Endothelial cell (in vitro differentiated cells): ENCODE results near the gene PLA2G4F. TPM values are rescaled to one million over a fixed set of nuclear protein-coding genes. Genes with fewer than 3 reads are reported as not detected.

Source experiments
- DNase-seq: peaks from one replicate; pipeline ENCODE4 v3.0.0; 2021; ENCODE audit warnings: low spot score
- H3K27ac Mint-ChIP-seq: one replicate; pipeline ENCODE4 v1.8.0; 2021; ENCODE audit warnings: mixed read lengths, inconsistent platforms; ENCODE audit not compliant: unreplicated experiment
- H3K27me3 Mint-ChIP-seq: one replicate; pipeline ENCODE4 v1.8.0; 2021; ENCODE audit warnings: mild to moderate bottlenecking, moderate library complexity, mixed read lengths, inconsistent platforms; ENCODE audit not compliant: unreplicated experiment
- H3K36me3 Mint-ChIP-seq: one replicate; pipeline ENCODE4 v1.8.0; 2021; ENCODE audit warnings: mild to moderate bottlenecking, low read depth, mixed read lengths, inconsistent platforms; ENCODE audit not compliant: unreplicated experiment
- H3K4me1 Mint-ChIP-seq: one replicate; pipeline ENCODE4 v1.8.0; 2021; ENCODE audit warnings: mild to moderate bottlenecking, mixed read lengths, inconsistent platforms; ENCODE audit not compliant: unreplicated experiment
- H3K4me3 Mint-ChIP-seq: one replicate; pipeline ENCODE4 v1.8.0; 2021; ENCODE audit warnings: mild to moderate bottlenecking, mixed read lengths, inconsistent platforms; ENCODE audit not compliant: unreplicated experiment
- H3K9me3 Mint-ChIP-seq: one replicate; pipeline ENCODE4 v1.8.0; 2021; ENCODE audit warnings: mixed read lengths, inconsistent platforms; ENCODE audit not compliant: unreplicated experiment
- total RNA-seq: library from RNA; stranded (reverse); fragmentation: NEBNext Ultra II Directional; extraction: Animal tissue kit (Norgen Biotek cat#: 25700); gene quantifications from one replicate; pipeline ENCODE4 v1.2.1, GENCODE V29; 2021; ENCODE audit not compliant: unreplicated experiment
- TF ChIP-seq, protein P1 (sequence below): fragments of 200-600 bp; sonication (generic); IDR thresholded peaks from one replicate; pipeline ENCODE4 v1.5.0; 2021; ENCODE audit warnings: antibody characterized with exemption; ENCODE audit not compliant: unreplicated experiment

Gene PLA2G4F
- total RNA-seq, 1 donor from 2014 or later: not detected

DNA sequence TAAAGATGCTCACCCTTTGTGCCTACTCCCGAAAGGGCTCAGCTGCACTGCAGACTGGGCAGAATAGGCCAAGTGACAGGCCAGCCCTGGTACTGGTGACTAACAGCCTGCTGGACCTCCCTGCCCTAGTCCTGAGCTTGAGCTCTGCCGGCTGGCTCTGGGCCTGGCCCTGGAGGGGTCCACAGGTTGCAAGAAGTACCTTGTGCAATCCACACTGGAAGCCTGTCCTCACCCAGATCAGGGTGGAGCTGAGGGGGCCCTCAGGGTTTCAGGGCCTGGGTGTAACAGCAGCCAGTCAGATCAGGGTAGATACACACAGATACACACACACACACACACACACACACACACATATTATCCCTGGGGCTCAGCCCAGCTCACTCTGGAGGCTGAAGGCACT is 34.8 kb downstream of the PLA2G4F start:
- peaks cover 20% of the 10 kb centered on the region for H3K4me1 Mint-ChIP-seq
- H3K4me3 Mint-ChIP-seq: no peak overlapping the region

DNA sequence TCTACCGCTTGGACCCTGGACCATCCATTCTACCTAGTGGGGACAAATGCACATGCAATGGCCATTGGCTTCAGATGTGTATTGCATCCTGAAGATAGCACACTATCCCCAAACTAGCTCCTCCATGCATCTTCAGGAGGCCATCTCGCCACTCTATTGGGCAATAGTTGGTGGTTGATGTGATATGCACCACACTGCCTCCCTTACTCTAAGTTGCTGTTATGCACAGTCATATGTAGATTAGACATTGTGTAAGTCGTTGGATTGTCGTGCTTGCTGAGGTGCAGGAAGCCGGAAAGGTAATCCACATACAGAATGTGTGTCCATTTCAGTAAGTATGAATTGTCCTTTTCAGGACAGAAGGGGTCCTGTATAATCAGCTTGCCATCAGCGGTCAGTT is 35.4 kb downstream of the PLA2G4F start:
- Mint-ChIP-seq H3K36me3 (no peaks in the 10 kb centered on the region), H3K9me3 (no peaks in the 10 kb centered on the region), H3K4me3 (no peak overlapping the region), H3K27me3 (peaks cover 3% of the 10 kb centered on the region), H3K4me1 (peaks cover 20% of the 10 kb centered on the region), H3K27ac (no peak overlapping the region)
- no peak for DNase-seq
- TF ChIP-seq, protein P1, sequence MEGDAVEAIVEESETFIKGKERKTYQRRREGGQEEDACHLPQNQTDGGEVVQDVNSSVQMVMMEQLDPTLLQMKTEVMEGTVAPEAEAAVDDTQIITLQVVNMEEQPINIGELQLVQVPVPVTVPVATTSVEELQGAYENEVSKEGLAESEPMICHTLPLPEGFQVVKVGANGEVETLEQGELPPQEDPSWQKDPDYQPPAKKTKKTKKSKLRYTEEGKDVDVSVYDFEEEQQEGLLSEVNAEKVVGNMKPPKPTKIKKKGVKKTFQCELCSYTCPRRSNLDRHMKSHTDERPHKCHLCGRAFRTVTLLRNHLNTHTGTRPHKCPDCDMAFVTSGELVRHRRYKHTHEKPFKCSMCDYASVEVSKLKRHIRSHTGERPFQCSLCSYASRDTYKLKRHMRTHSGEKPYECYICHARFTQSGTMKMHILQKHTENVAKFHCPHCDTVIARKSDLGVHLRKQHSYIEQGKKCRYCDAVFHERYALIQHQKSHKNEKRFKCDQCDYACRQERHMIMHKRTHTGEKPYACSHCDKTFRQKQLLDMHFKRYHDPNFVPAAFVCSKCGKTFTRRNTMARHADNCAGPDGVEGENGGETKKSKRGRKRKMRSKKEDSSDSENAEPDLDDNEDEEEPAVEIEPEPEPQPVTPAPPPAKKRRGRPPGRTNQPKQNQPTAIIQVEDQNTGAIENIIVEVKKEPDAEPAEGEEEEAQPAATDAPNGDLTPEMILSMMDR: no peak

More for the DNA sequence above, 34.8 kb downstream of the PLA2G4F start:
- Mint-ChIP-seq H3K27me3 (peaks cover 3% of the 10 kb centered on the region), H3K9me3 (no peaks in the 10 kb centered on the region), H3K36me3 (no peaks in the 10 kb centered on the region), H3K27ac (no peak overlapping the region)
- TF ChIP-seq, protein P1: no peak
- DNase-seq: no peak

DNA sequence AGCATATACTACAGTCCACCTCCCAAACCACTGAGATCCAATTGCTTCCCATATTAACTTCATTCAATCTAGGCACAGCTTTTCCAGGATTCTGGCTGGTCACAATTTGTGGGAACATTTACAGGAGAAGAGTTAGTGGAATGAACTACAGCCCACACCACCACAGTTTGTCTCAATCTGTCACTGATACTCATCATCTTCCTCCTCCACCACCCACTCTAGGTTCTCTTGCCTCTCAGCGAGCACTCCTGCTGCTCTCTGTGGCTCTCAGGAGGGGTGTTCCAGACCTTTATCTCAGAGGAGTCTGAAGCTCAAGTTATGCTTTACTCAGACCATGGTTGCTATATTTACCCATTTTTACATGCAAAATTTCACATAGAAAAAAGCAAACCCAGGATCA is 36.2 kb downstream of the PLA2G4F start:
- Mint-ChIP-seq H3K36me3 (no peaks in the 10 kb centered on the region), H3K27ac (no peak overlapping the region), H3K9me3 (no peaks in the 10 kb centered on the region), H3K27me3 (peaks cover 3% of the 10 kb centered on the region), H3K4me3 (no peak overlapping the region), H3K4me1 (peaks cover 20% of the 10 kb centered on the region)
- DNase-seq: no peak
- TF ChIP-seq, protein P1: no peak

DNA sequence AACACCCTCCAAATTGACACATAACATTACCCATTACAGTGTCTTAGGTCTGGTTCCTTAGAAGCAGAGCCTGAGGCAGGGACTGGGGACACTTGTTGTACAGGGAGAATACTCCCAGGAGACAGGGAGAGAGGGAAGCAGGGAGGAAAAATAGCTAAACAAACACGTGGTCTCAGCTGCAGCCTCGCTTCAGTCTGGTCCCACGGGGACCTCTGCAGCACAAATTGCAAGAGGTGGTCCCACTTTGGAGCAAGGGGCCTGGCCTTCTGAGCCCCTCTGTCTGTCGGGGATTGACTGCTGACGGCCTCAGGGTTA is 37.0 kb downstream of the PLA2G4F start:
- no peak overlapping the region for H3K27ac Mint-ChIP-seq
- H3K36me3 Mint-ChIP-seq: no peaks in the 10 kb centered on the region
- H3K4me3 Mint-ChIP-seq: no peak overlapping the region
- no peak for DNase-seq
- H3K27me3 Mint-ChIP-seq: peaks cover 3% of the 10 kb centered on the region
- TF ChIP-seq, protein P1: no peak
- no peaks in the 10 kb centered on the region for H3K9me3 Mint-ChIP-seq
- peaks cover 20% of the 10 kb centered on the region for H3K4me1 Mint-ChIP-seq

DNA sequence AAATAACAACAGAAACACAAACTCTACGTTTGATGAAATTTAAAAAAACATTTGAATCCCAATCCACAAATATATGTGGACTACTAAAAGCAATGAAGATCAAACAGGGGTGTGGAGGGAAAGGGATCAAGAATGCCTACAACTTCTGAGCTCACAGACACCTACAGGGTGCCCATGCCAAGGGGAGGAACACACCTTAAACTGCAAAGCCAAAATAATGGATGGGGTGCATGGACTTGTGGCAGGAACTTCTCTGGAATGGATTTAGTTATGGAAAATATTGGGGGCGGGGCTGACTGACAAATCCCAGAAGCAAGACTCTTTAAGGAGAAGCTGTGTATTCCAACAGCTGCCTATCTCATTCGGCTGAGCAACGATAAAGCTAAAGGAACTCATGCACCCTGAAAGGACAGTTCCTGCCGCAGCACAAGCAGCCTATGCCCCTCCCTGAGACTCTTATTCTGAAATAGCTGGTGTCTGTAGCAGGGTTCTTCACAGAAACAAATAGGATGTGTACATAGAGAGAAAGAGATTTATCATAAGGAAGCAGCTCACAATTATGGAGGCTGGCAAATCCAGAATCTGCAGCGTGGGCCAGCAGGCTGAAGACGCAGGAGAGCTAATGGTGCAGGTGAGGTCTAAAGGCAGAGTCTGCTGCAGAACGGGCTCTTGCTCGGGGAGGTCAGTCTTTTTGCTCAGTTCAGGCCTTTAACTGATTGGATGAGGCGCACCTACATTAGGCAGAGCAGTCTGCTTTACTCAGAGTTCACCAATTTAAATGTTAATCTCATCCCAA is 37.6 kb downstream of the PLA2G4F start:
- TF ChIP-seq, protein P1: no peak
- H3K4me3 Mint-ChIP-seq: no peak overlapping the region
- no peaks in the 10 kb centered on the region for H3K36me3 Mint-ChIP-seq
- H3K27me3 Mint-ChIP-seq: peaks cover 3% of the 10 kb centered on the region
- peaks cover 20% of the 10 kb centered on the region for H3K4me1 Mint-ChIP-seq
- DNase-seq: no peak
- no peak overlapping the region for H3K27ac Mint-ChIP-seq
- no peaks in the 10 kb centered on the region for H3K9me3 Mint-ChIP-seq
